Osteocyte (in vitro differentiated cells): ENCODE measurements around the gene C2orf42. TPM values are rescaled to one million over a fixed set of nuclear protein-coding genes. Genes with fewer than 3 reads are reported as not detected.
"Not testable (repeated sequence)": the region's sequence is repeated elsewhere in the genome, so short reads cannot be mapped to it uniquely, and the experiment has no call there.

ENCODE experiments used
- DNase-seq: peaks from one replicate; pipeline ENCODE4 v3.0.0; 2021; ENCODE audit warnings: mixed read lengths; ENCODE audit not compliant: unreplicated experiment; ENCODE audit errors: extremely low spot score
- H3K27ac Mint-ChIP-seq: one replicate; pipeline ENCODE4 v1.8.0; 2021; ENCODE audit warnings: mild to moderate bottlenecking, mixed read lengths; ENCODE audit not compliant: unreplicated experiment
- H3K27me3 Mint-ChIP-seq: one replicate; pipeline ENCODE4 v1.8.0; 2021; ENCODE audit warnings: mixed read lengths; ENCODE audit not compliant: unreplicated experiment
- H3K36me3 Mint-ChIP-seq: one replicate; pipeline ENCODE4 v1.8.0; 2021; ENCODE audit warnings: mixed read lengths; ENCODE audit not compliant: unreplicated experiment
- H3K4me1 Mint-ChIP-seq: one replicate; pipeline ENCODE4 v1.8.0; 2021; ENCODE audit warnings: mixed read lengths; ENCODE audit not compliant: unreplicated experiment
- H3K4me3 Mint-ChIP-seq: one replicate; pipeline ENCODE4 v1.8.0; 2021; ENCODE audit warnings: mild to moderate bottlenecking, moderate library complexity, mixed read lengths; ENCODE audit not compliant: unreplicated experiment
- H3K9me3 Mint-ChIP-seq: one replicate; pipeline ENCODE4 v1.8.0; 2021; ENCODE audit warnings: mixed read lengths; ENCODE audit not compliant: unreplicated experiment
- CTCF ChIP-seq: fragments of 200-600 bp; sonication (generic); IDR thresholded peaks from 2 replicates; pipeline ENCODE4 v1.5.0; 2021; ENCODE audit warnings: antibody characterized with exemption, mild to moderate bottlenecking, moderate library complexity
- total RNA-seq: library from RNA; stranded (reverse); gene quantifications from 2 replicates; pipeline ENCODE4 v1.2.1, GENCODE V29; 2021

Gene C2orf42
- total RNA-seq, 1 donor from 2014 or later, result 25.7 TPM

- H3K36me3 Mint-ChIP-seq, result no peaks in the 10 kb centered on the region
- peak overlapping the region; percentile 99 for H3K27ac Mint-ChIP-seq
- H3K27me3 Mint-ChIP-seq, result no peaks in the 10 kb centered on the region
- TF ChIP-seq CTCF, result no peak
- H3K4me1 Mint-ChIP-seq, result peaks cover 55% of the 10 kb centered on the region
- DNase-seq, result no peak
- peaks cover 4% of the 10 kb centered on the region for H3K9me3 Mint-ChIP-seq
- peak overlapping the region; percentile 80 for H3K4me3 Mint-ChIP-seq
These were observed 57.1 kb downstream of the C2orf42 start for GRCh38 chr2:70133491-70134322.

- Mint-ChIP-seq H3K27me3 (no peaks in the 10 kb centered on the region), H3K4me1 (peaks cover 58% of the 10 kb centered on the region), H3K4me3 (peak overlapping the region; percentile 80), H3K27ac (peak overlapping the region; percentile 99), H3K9me3 (peaks cover 4% of the 10 kb centered on the region), H3K36me3 (no peaks in the 10 kb centered on the region)
- DNase-seq, result no peak
- no peak for TF ChIP-seq CTCF
These were observed 57.7 kb downstream of the C2orf42 start for GRCh38 chr2:70133127-70133452.

GRCh38 chr2:70132244-70133126 lies 58.3 kb downstream of the C2orf42 start:
- DNase-seq, result no peak
- Mint-ChIP-seq H3K36me3 (no peaks in the 10 kb centered on the region), H3K9me3 (peaks cover 4% of the 10 kb centered on the region), H3K27me3 (no peaks in the 10 kb centered on the region), H3K27ac (peak overlapping the region; percentile 99), H3K4me3 (peak overlapping the region; percentile 80), H3K4me1 (peaks cover 59% of the 10 kb centered on the region)
- TF ChIP-seq CTCF, result peak; percentile 19

GRCh38 chr2:70131344-70132143 lies 59.3 kb downstream of the C2orf42 start:
- peak overlapping the region; percentile 99 for H3K27ac Mint-ChIP-seq
- H3K9me3 Mint-ChIP-seq, H3K27me3 Mint-ChIP-seq, DNase-seq, H3K36me3 Mint-ChIP-seq: not testable (repeated sequence)
- H3K4me1 Mint-ChIP-seq, result peaks cover 54% of the 10 kb centered on the region
- peak overlapping the region; percentile 54 for H3K4me3 Mint-ChIP-seq

GRCh38 chr2:70128005-70128404 lies 62.8 kb downstream of the C2orf42 start:
- Mint-ChIP-seq H3K36me3 (no peaks in the 10 kb centered on the region), H3K27ac (no peak overlapping the region), H3K4me3 (no peak overlapping the region), H3K9me3 (no peaks in the 10 kb centered on the region), H3K27me3 (no peaks in the 10 kb centered on the region), H3K4me1 (peaks cover 62% of the 10 kb centered on the region)
- no peak for DNase-seq
- TF ChIP-seq CTCF, result no peak
